ENCODE results near the gene PNPLA2. TPM values are rescaled to one million over a fixed set of nuclear protein-coding genes. Genes with fewer than 3 reads are reported as not detected.

Gene PNPLA2
- total and polyA plus RNA-seq, 10 of the 15 experiments (the other 5 are each of a cell fraction or from before 2014, with no cell fraction given): 0.19 to 34.0 (median 8.1) TPM

- TF ChIP-seq E2F8 (IDR thresholded peaks at IDR 0.05; ENCODE audit: low read depth, partially characterized antibody) (peak; percentile 95), EP300 (IDR thresholded peaks at IDR 0.05; ENCODE audit: borderline replicate concordance in 1 of 2, control insufficient read depth in 1 of 2, low read depth in 2 of 2, low read length in 2 of 2) (peak; percentile 7 to 21; a peak in 2 of 4 replicates), CBX5 (IDR thresholded peaks at IDR 0.05; ENCODE audit: low read depth) (no peak), ATF3 (IDR thresholded peaks at IDR 0.05; ENCODE audit: borderline replicate concordance, extremely low read depth, low read depth, low read length) (peak; percentile 91), ELK1 (IDR thresholded peaks at IDR 0.05; ENCODE audit: low read depth, low read length) (peak; percentile 91), NBN (IDR thresholded peaks at IDR 0.05) (peak; percentile 100), ZNF207 (IDR thresholded peaks at IDR 0.05; ENCODE audit: borderline replicate concordance) (peak; percentile 67; the same call in 1 of the 2 replicates), POU2F2 (IDR thresholded peaks at IDR 0.05; ENCODE audit: borderline replicate concordance, low read depth, low read length) (peak; percentile 82), ZBTB40 (IDR thresholded peaks at IDR 0.05; ENCODE audit: borderline replicate concordance) (peak; percentile 93), CEBPB (IDR thresholded peaks at IDR 0.05; ENCODE audit: borderline replicate concordance in 1 of 2, low read depth in 2 of 2, low read length in 2 of 2) (no peak), RELB (IDR thresholded peaks at IDR 0.05; ENCODE audit: low read depth) (peak; percentile 86), NR2C2 (IDR thresholded peaks at IDR 0.05; ENCODE audit: borderline replicate concordance, control insufficient read depth, insufficient read length, low read depth) (no peak), GABPA (IDR thresholded peaks at IDR 0.05; ENCODE audit: low read depth) (peak; percentile 92), NR2C1 (IDR thresholded peaks at IDR 0.05) (peak; percentile 73), NFXL1 (IDR thresholded peaks at IDR 0.05; ENCODE audit: borderline replicate concordance) (no peak), SPI1 (IDR thresholded peaks at IDR 0.05; ENCODE audit: borderline replicate concordance, insufficient read depth, low read depth, low read length) (no peak), SMAD1 (IDR thresholded peaks at IDR 0.05; ENCODE audit: low read depth, partially characterized antibody) (no peak)
Observed at GRCh38 chr11:809287-810039, 9.3 kb upstream of the PNPLA2 start, which contains the start of gene RPLP2 (continued).

All from GM12878 (cell line).